ENCODE measurements around the gene NDUFA13. TPM values are rescaled to one million over a fixed set of nuclear protein-coding genes. Genes with fewer than 3 reads are reported as not detected.

The NDUFA13 gene
- polyA plus RNA-seq, 1 of the 3 experiments (the other 2 are of a cell fraction) = 1,828 TPM

DNA sequence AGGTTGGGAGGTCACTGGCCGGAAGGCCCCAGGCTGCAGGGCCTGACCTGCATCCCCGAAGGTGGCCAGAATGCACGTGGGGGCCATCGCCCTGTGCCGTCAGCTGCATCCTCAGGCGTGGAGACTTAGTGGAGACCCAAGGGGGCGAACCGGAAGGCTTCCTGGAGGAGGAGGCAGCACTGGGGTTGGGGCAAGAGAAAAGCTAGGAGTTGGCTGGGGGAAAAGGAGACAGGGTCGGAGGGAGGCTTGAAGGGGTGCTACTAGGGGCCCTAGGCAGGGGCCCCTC is 11.3 kb downstream of the NDUFA13 start:
- Histone ChIP-seq H3F3A (replicated peaks; ENCODE audit: insufficient read depth) (peaks cover 3% of the 10 kb centered on the region), H3K36me3 (replicated peaks in 1 of 2; ENCODE audit: control insufficient read depth in 1 of 2, insufficient read depth in 2 of 2, low read length in 1 of 2) (peaks cover 9 to 17% of the 10 kb centered on the region in 2 experiments), H3K9me2 (no peaks in the 10 kb centered on the region), H3K27me3 (ENCODE audit: insufficient read depth) (no peaks in the 10 kb centered on the region), H3K4me2 (no peak overlapping the region), H4K20me1 (ENCODE audit: insufficient read depth) (peaks cover 51% of the 10 kb centered on the region), H2AFZ (ENCODE audit: low read depth) (no peak overlapping the region), H3K79me2 (ENCODE audit: insufficient read depth) (peaks cover 34% of the 10 kb centered on the region), H3K27ac (ENCODE audit: low read depth in 2 of 2, low read length in 1 of 2) (no peak overlapping the region), H3K4me3 (ENCODE audit: low read depth in 2 of 2, low read length in 1 of 2) (no peak overlapping the region), H3K9me3 (no peaks in the 10 kb centered on the region), H3K9ac (no peak overlapping the region), H3K4me1 (ENCODE audit: control insufficient read depth in 1 of 2, insufficient read depth in 2 of 2, low read depth in 1 of 2, low read length in 1 of 2) (peaks cover 0 to 11% of the 10 kb centered on the region in 2 experiments; a peak in 1 of 4 replicates)
- POLR2A ChIA-PET = interaction anchor here (2.5 kb wide), 1 partner anchor 11 kb away, joined by 15 read pairs; the partner anchor contains the start of genes NDUFA13 and TSSK6
- CTCF ChIA-PET = interaction anchor here (0.9 to 15.3 kb wide), 2 partner anchors 10 to 26 kb away, joined by 3 to 258 read pairs; no protein-coding TSS in a partner anchor
- DNase-seq = no peak
- WGBS (ENCODE audit: low lambda C conversion rate) = 96% methylated on average over 9 of the region's 9 CpGs
- no peak for TF ChIP-seq ELF1 (IDR thresholded peaks at IDR 0.05)
- TF ChIP-seq GATA2 (CRISPR knock-in tag; IDR thresholded peaks at IDR 0.05) = no peak
- no peak for TF ChIP-seq TAF1 (IDR thresholded peaks at IDR 0.05; ENCODE audit: borderline replicate concordance, low read depth, low read length)
- no peak for TF ChIP-seq EP300 (IDR thresholded peaks at IDR 0.05; ENCODE audit: borderline replicate concordance in 1 of 2, low read depth in 1 of 2, low read length in 1 of 2)
- TF ChIP-seq GABPA (IDR thresholded peaks at IDR 0.05; ENCODE audit: low read depth) = no peak
- TF ChIP-seq, protein P1, sequence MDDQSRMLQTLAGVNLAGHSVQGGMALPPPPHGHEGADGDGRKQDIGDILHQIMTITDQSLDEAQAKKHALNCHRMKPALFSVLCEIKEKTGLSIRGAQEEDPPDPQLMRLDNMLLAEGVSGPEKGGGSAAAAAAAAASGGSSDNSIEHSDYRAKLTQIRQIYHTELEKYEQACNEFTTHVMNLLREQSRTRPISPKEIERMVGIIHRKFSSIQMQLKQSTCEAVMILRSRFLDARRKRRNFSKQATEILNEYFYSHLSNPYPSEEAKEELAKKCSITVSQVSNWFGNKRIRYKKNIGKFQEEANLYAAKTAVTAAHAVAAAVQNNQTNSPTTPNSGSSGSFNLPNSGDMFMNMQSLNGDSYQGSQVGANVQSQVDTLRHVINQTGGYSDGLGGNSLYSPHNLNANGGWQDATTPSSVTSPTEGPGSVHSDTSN (IDR thresholded peaks at IDR 0.05) = no peak
- TF ChIP-seq, protein P2, sequence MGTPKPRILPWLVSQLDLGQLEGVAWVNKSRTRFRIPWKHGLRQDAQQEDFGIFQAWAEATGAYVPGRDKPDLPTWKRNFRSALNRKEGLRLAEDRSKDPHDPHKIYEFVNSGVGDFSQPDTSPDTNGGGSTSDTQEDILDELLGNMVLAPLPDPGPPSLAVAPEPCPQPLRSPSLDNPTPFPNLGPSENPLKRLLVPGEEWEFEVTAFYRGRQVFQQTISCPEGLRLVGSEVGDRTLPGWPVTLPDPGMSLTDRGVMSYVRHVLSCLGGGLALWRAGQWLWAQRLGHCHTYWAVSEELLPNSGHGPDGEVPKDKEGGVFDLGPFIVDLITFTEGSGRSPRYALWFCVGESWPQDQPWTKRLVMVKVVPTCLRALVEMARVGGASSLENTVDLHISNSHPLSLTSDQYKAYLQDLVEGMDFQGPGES (IDR thresholded peaks at IDR 0.05; ENCODE audit: low read depth, low read length) = no peak
- TF ChIP-seq POLR2AphosphoS5 (IDR thresholded peaks at IDR 0.05; ENCODE audit: low read depth, low read length) = no peak
- no peak for TF ChIP-seq FOXJ3 (CRISPR knock-in tag; IDR thresholded peaks at IDR 0.05)
- no peak for TF ChIP-seq RXRA (IDR thresholded peaks at IDR 0.05; ENCODE audit: borderline replicate concordance, low read depth)

DNA sequence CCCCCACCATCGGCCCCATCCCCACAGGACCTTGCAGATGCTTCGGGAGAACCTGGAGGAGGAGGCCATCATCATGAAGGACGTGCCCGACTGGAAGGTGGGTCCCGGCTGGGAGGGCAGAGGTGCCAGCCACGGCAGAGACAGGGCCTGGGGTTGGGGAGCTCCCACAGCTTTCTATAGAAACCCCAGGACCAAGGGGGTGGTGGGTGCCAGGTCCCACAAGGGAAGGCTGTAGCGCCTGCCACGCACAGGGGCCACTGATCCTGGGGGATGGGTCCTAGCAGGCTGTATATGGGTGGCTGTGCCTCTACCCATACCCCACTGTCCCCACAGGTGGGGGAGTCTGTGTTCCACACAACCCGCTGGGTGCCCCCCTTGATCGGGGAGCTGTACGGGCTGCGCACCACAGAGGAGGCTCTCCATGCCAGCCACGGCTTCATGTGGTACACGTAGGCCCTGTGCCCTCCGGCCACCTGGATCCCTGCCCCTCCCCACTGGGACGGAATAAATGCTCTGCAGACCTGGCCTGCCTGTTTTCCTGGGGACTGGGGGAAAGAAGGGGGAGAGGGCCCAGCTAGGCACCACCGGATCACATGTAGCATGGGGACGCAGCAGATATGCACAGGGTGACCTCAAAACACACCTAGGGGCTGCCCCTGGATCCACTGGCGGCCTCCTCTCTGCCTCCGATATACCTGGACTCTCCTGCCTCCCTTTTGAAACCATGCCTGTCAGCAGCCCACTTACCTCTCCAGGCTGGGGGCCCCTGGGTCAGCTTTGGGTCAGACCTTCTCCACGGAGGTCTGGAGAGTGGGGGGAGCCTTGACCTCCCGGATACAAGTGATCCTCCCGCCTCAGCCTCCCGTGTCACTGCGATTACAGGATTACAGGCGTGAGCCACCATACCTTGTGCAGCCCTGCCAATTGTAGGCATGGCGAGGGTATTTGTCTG is 11.9 kb downstream of the NDUFA13 start:
- Histone ChIP-seq H3K9ac (no peak overlapping the region), H3K27ac (ENCODE audit: low read depth in 2 of 2, low read length in 1 of 2) (no peak overlapping the region), H3K27me3 (ENCODE audit: insufficient read depth) (no peaks in the 10 kb centered on the region), H3K4me3 (ENCODE audit: low read depth in 2 of 2, low read length in 1 of 2) (no peak overlapping the region), H3K36me3 (replicated peaks in 1 of 2; ENCODE audit: control insufficient read depth in 1 of 2, insufficient read depth in 2 of 2, low read length in 1 of 2) (peaks cover 7 to 17% of the 10 kb centered on the region in 2 experiments), H3K79me2 (ENCODE audit: insufficient read depth) (peaks cover 28% of the 10 kb centered on the region), H3K9me2 (no peaks in the 10 kb centered on the region), H3F3A (replicated peaks; ENCODE audit: insufficient read depth) (peaks cover 3% of the 10 kb centered on the region), H3K4me1 (ENCODE audit: control insufficient read depth in 1 of 2, insufficient read depth in 2 of 2, low read depth in 1 of 2, low read length in 1 of 2) (peaks cover 0 to 14% of the 10 kb centered on the region in 2 experiments; a peak in 1 of 4 replicates), H3K9me3 (no peaks in the 10 kb centered on the region), H3K4me2 (no peak overlapping the region), H2AFZ (ENCODE audit: low read depth) (no peak overlapping the region), H4K20me1 (ENCODE audit: insufficient read depth) (peaks cover 44% of the 10 kb centered on the region)
- TF ChIP-seq, protein P1 (IDR thresholded peaks at IDR 0.05) = no peak
- TF ChIP-seq EZH2phosphoT487 (IDR thresholded peaks at IDR 0.05; ENCODE audit: borderline replicate concordance, low read depth) (no peak), RCOR1 (IDR thresholded peaks at IDR 0.05; ENCODE audit: low read length) (no peak), FOXJ3 (CRISPR knock-in tag; IDR thresholded peaks at IDR 0.05) (no peak), SIN3A (IDR thresholded peaks at IDR 0.05; ENCODE audit: borderline replicate concordance, low read depth, low read length) (no peak), MXI1 (IDR thresholded peaks at IDR 0.05; ENCODE audit: low read depth, low read length) (no peak), JUND (IDR thresholded peaks at IDR 0.05) (no peak)
- ChIA-PET POLR2A (interaction anchor here (2.5 kb wide), 1 partner anchor 12 kb away, joined by 15 read pairs; the partner anchor contains the start of genes NDUFA13 and TSSK6), CTCF (interaction anchor here (0.6 to 15.3 kb wide), 6 partner anchors 11 to 124 kb away, joined by 3 to 258 read pairs (median 4); partner anchors contain the start of genes GMIP and NDUFA13)
- no peak for DNase-seq
- 96% methylated on average over 12 of the region's 27 CpGs for WGBS (ENCODE audit: low lambda C conversion rate)

All from SK-N-SH (cell line).